GM04503 (cell line): ENCODE measurements around the gene PRAF2.

Experiments used
- DNase-seq: peaks from one replicate; pipeline ENCODE4 v3.0.0-alpha.2; 2012; ENCODE audit warnings: low read depth

Gene PRAF2

GRCh38 chrX:49072712-49073095 lies 1.1 kb downstream of the PRAF2 start:
- DNase-seq = no peak

GRCh38 chrX:49071877-49072711 lies 1.7 kb downstream of the PRAF2 start:
- DNase-seq = no peak

- DNase-seq = no peak
Measured at GRCh38 chrX:49070988-49071387, 2.8 kb downstream of the PRAF2 start.

- DNase-seq = no peak
Measured at GRCh38 chrX:49069038-49069437, 4.8 kb downstream of the PRAF2 start.

- no peak for DNase-seq
Measured at GRCh38 chrX:49067285-49068120, 6.3 kb downstream of the PRAF2 start.

GRCh38 chrX:49066690-49067089 lies 7.1 kb downstream of the PRAF2 start:
- DNase-seq = no peak

- DNase-seq = no peak
Measured at GRCh38 chrX:49066278-49066677, 7.5 kb downstream of the PRAF2 start.

GRCh38 chrX:49064735-49065134 lies 9.1 kb downstream of the PRAF2 start:
- no peak for DNase-seq

- DNase-seq = no peak
Measured at GRCh38 chrX:49064303-49064702, 9.5 kb downstream of the PRAF2 start.

- DNase-seq = no peak
Measured at GRCh38 chrX:49063715-49064114, 10.1 kb downstream of the PRAF2 start.

- DNase-seq = no peak
Measured at GRCh38 chrX:49061916-49062315, 11.9 kb downstream of the PRAF2 start.

- no peak for DNase-seq
Measured at GRCh38 chrX:49061490-49061889, 12.3 kb downstream of the PRAF2 start.

- DNase-seq = no peak
Measured at GRCh38 chrX:49060914-49061313, 12.9 kb downstream of the PRAF2 start.

GRCh38 chrX:49059681-49060085 lies 14.1 kb downstream of the PRAF2 start:
- no peak for DNase-seq

- DNase-seq = no peak
Measured at GRCh38 chrX:49059201-49059600, 14.6 kb downstream of the PRAF2 start.

- no peak for DNase-seq
Measured at GRCh38 chrX:49058794-49059193, 15.0 kb downstream of the PRAF2 start, which contains the start of gene CCDC120. CCDC120 (plus strand) TSS chrX:49058999; CDS start chrX:49062042, 3,043 bp downstream.

GRCh38 chrX:49054073-49054762 lies 19.6 kb downstream of the PRAF2 start:
- DNase-seq = no peak

GRCh38 chrX:49053223-49054072 lies 20.4 kb downstream of the PRAF2 start:
- DNase-seq = no peak

GRCh38 chrX:49043987-49044281 lies 29.9 kb downstream of the PRAF2 start:
- no peak for DNase-seq

GRCh38 chrX:49043220-49043986 lies 30.4 kb downstream of the PRAF2 start, which contains the start of gene TFE3:
TFE3 (minus strand) TSS chrX:49043357; CDS start chrX:49043226, 131 bp downstream.
- peak; percentile 93 for DNase-seq
